Esophagus squamous epithelium (tissue), 5 donors: ENCODE results near the gene DLG2. TPM values are rescaled to one million over a fixed set of nuclear protein-coding genes. Genes with fewer than 3 reads are reported as not detected.
A peak's percentile ranks its signal among the peaks of the same experiment; 100 is the strongest.

Experiments
- DNase-seq: peaks from one replicate; lab custom pipeline; 2025; lab: John Stamatoyannopoulos, UW
- H3K27ac ChIP-seq, 4 donors: fragments of 200-600 bp; sonication (generic); one replicate each; pipeline ENCODE4 v1.5.1; 2016 to 2019; ENCODE audit warnings: mild to moderate bottlenecking in 1 of 4
- H3K27me3 ChIP-seq, 4 donors: fragments of 200-600 bp; sonication (generic); 1 replicate in 3 of 4; 2 replicates in 1 of 4; pipeline versions ENCODE4 v1.5.1 to v1.6.0; 2017 to 2021; ENCODE audit warnings: antibody characterized with exemption in 1 of 4
- H3K36me3 ChIP-seq, 3 donors: fragments of 200-600 bp; sonication (generic); one replicate each; pipeline ENCODE4 v1.5.1; 2016 to 2019
- H3K4me1 ChIP-seq, 3 donors: fragments of 200-600 bp; sonication (generic); one replicate each; pipeline ENCODE4 v1.5.1; 2017 to 2019
- H3K4me3 ChIP-seq, 4 donors: fragments of 200-600 bp; sonication (generic); 1 replicate in 3 of 4; 2 replicates in 1 of 4; pipeline ENCODE4 v1.5.1; 2016 to 2019; ENCODE audit warnings: mild to moderate bottlenecking in 2 of 4, moderate library complexity in 1 of 4
- H3K9me3 ChIP-seq, 3 donors: fragments of 200-600 bp; sonication (generic); one replicate each; pipeline ENCODE4 v1.5.1; 2016 to 2019
- CTCF ChIP-seq, 6 experiments: fragments of 450-650 bp in 4 of 6; fragments of 200-600 bp in 2 of 6; sonication (generic) in 2 of 6; IDR thresholded peaks; one replicate each; pipeline ENCODE4 v1.5.1; 2016 to 2019; ENCODE audit warnings: antibody characterized with exemption in 6 of 6, mild to moderate bottlenecking in 4 of 6, moderate library complexity in 4 of 6
- POLR2A ChIP-seq, 4 donors: fragments of 450-650 bp; IDR thresholded peaks; one replicate each; pipeline ENCODE4 v1.6.1; 2017; ENCODE audit warnings: antibody characterized with exemption in 4 of 4, mild to moderate bottlenecking in 4 of 4, moderate library complexity in 3 of 4
- WGBS, 2 donors: methylation state at CpG; one replicate each; pipeline ENCODE4 v1.1.5; 2018; 5-methylcytosine and 5-hydroxymethylcytosine counted together
- intact Hi-C: fragments of 100-400 bp; cut with DNase I; formaldehyde crosslinking; loops from one replicate; pipeline ENCODE4 v1.15.0; 2022
- total RNA-seq, 4 donors: library from RNA; depleted of rRNA; stranded (reverse); fragments of >200 nt; gene quantifications; one replicate each; pipeline ENCODE4 v1.1.0, GENCODE V29; 2016
- donor health status: DM: yes; HTN: yes; CAD: no.

The DLG2 gene
- total RNA-seq, 4 donors from 2014 or later = 2.9 to 27.7 (median 12.6) TPM

DNA sequence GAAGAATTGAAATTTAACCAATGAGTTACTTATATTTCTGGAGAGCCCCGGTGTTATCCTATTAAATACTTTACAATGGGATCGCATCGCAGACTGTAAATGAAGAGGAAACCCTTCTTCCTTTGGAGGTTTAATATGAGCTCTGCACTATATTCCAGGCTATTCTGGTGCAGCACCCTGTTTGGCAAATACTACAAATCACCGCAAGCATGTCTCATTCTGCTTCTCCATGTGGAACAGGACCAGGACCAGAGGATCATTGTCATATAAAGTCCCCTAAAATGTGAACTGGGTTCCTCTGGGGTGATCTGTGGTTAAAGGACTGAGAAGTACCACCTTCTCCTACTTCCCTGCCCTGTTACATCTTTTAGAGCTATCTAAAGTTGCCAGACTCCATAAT is 703.7 kb downstream of the DLG2 start:
- Histone ChIP-seq H3K27ac (no peak overlapping the region), H3K4me3 (no peak overlapping the region), H3K36me3 (no peaks in the 10 kb centered on the region), H3K27me3 (no peaks in the 10 kb centered on the region), H3K4me1 (peaks cover 0 to 10% (median 0%) of the 10 kb centered on the region in 3 donors), H3K9me3 (no peaks in the 10 kb centered on the region)
- intact Hi-C loops = no loop called here
- no peak for DNase-seq
- 47 to 58% methylated on average over 4 of the region's 4 CpGs for WGBS, 2 donors
- TF ChIP-seq CTCF (IDR thresholded peaks at IDR 0.05) = no peak

GRCh38 chr11:84922836-84923235 is 704.3 kb downstream of the DLG2 start:
- no peak for DNase-seq

DNA sequence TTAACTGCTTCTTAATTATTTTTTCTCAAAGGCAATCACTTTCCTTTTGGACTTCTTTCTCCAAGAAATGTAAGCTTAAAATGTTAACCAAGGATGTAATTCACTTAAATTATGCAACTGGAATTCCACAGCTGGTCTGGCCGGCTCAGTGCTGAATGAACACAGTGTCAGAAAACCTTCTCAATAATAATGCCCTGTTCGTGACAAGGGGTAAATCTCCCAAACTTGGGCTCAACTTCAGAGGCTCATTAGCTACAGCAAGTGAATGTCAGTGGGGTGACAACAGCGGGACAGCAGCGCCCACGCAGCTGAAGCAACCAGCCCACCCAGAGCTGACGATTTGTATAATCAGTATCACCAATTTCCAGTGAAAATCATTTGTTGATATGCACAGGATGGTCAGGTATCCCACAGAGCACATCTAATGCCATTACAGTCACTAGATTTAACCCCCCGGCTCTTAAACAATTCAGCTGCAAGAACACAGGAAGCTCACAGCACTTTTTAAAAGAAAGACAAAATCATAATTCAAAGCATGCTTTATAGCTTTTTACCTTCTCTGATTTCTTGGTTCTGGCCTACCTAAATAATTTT is 704.8 kb downstream of the DLG2 start:
- H3K4me1 ChIP-seq = peaks cover 0 to 10% (median 0%) of the 10 kb centered on the region in 3 donors
- no peak overlapping the region for H3K27ac ChIP-seq
- DNase-seq = no peak
- H3K27me3 ChIP-seq = no peaks in the 10 kb centered on the region
- H3K9me3 ChIP-seq = no peaks in the 10 kb centered on the region
- WGBS, 2 donors = 19 to 30% methylated on average over 7 of the region's 7 CpGs
- TF ChIP-seq POLR2A (IDR thresholded peaks at IDR 0.05) (no peak), CTCF (IDR thresholded peaks at IDR 0.05) (no peak)
- intact Hi-C loops = no loop called here
- H3K4me3 ChIP-seq = peak overlapping the region in 1 of 4 donors; percentile 1
- no peaks in the 10 kb centered on the region for H3K36me3 ChIP-seq

More at GRCh38 chr11:84922836-84923235, 704.3 kb downstream of the DLG2 start:
- Histone ChIP-seq H3K27me3 (no peaks in the 10 kb centered on the region), H3K36me3 (no peaks in the 10 kb centered on the region), H3K4me3 (peak overlapping the region in 1 of 4 donors; percentile 1), H3K9me3 (no peaks in the 10 kb centered on the region), H3K27ac (no peak overlapping the region), H3K4me1 (peaks cover 0 to 10% (median 0%) of the 10 kb centered on the region in 3 donors)
- TF ChIP-seq POLR2A (IDR thresholded peaks at IDR 0.05) (no peak), CTCF (IDR thresholded peaks at IDR 0.05) (no peak)
- intact Hi-C loops = no loop called here
- 19 to 22% methylated on average over 10 to 13 of the region's 13 CpGs for WGBS, 2 donors

GRCh38 chr11:84914511-84914910 is 712.6 kb downstream of the DLG2 start:
- no peak overlapping the region for H3K4me3 ChIP-seq
- intact Hi-C loops = no loop called here
- H3K36me3 ChIP-seq = no peaks in the 10 kb centered on the region
- H3K27me3 ChIP-seq = no peaks in the 10 kb centered on the region
- no peak overlapping the region for H3K27ac ChIP-seq
- no peak for DNase-seq
- peaks cover 0 to 10% (median 0%) of the 10 kb centered on the region in 3 donors for H3K9me3 ChIP-seq
- 39 to 67% methylated on average over 2 of the region's 2 CpGs for WGBS, 2 donors
- no peak for TF ChIP-seq POLR2A (IDR thresholded peaks at IDR 0.05)
- no peak for TF ChIP-seq CTCF (IDR thresholded peaks at IDR 0.05)
- H3K4me1 ChIP-seq = no peaks in the 10 kb centered on the region

GRCh38 chr11:84909740-84910139 is 717.4 kb downstream of the DLG2 start:
- Histone ChIP-seq H3K36me3 (no peaks in the 10 kb centered on the region), H3K27me3 (no peaks in the 10 kb centered on the region), H3K9me3 (peaks cover 0 to 10% (median 0%) of the 10 kb centered on the region in 3 donors), H3K4me3 (no peak overlapping the region), H3K4me1 (no peaks in the 10 kb centered on the region), H3K27ac (no peak overlapping the region)
- DNase-seq = no peak
- intact Hi-C loops = no loop called here
- 70 to 96% methylated on average over 2 of the region's 2 CpGs for WGBS, 2 donors
- TF ChIP-seq POLR2A (IDR thresholded peaks at IDR 0.05) (no peak), CTCF (IDR thresholded peaks at IDR 0.05) (no peak)
